IMR-90 (cell line): ENCODE results near the gene PLCB4. TPM values are rescaled to one million over a fixed set of nuclear protein-coding genes. Genes with fewer than 3 reads are reported as not detected.

Source experiments
- ATAC-seq: fragments of 200-7000 bp; cut with Tn5 transposase; 2 replicates; pipeline ENCODE4 v1.9.1; 2020; ENCODE audit warnings: low read depth, mild to moderate bottlenecking, moderate library complexity
- BruUV-seq: library from RNA; stranded (reverse); fragments of 400-500 nt; replicated peaks from 2 replicates; lab custom pipeline; 2021; lab: Mats Ljungman, UMichigan
- CTCF ChIA-PET: fragments of 300-600 bp; formaldehyde crosslinking; extraction: SDS; loops from one replicate; lab custom pipeline; 2021; ENCODE audit warnings: antibody characterized with exemption; lab: Yijun Ruan, JAX
- POLR2A ChIA-PET: fragments of 300-600 bp; sonication (Branson Sonifier 250); formaldehyde crosslinking; loops from one replicate; lab custom pipeline; 2022; ENCODE audit warnings: antibody characterized with exemption; ENCODE audit not compliant: unreplicated experiment; lab: Charles Lee
- DNase-seq: peaks from one replicate; pipeline ENCODE4 v3.0.0; 2013
- H2AFZ ChIP-seq: replicated peaks from 2 replicates; pipeline ENCODE3; 2013; ENCODE audit warnings: low read length, mild to moderate bottlenecking; ENCODE audit not compliant: poor library complexity
- H2AK5ac ChIP-seq: 2 replicates; pipeline ENCODE4 v1.6.1; 2013; ENCODE audit warnings: low read depth, low read length, inconsistent platforms
- H2AK9ac ChIP-seq: replicated peaks from 2 replicates; pipeline ENCODE3; 2013; ENCODE audit warnings: mild to moderate bottlenecking, low read depth, low read length, moderate library complexity; ENCODE audit not compliant: poor library complexity
- H2BK120ac ChIP-seq: 2 replicates; pipeline ENCODE4 v1.6.1; 2013; ENCODE audit warnings: low read depth, low read length, inconsistent platforms
- H2BK15ac ChIP-seq: 3 replicates; pipeline ENCODE4 v1.6.1; 2013; ENCODE audit warnings: low read depth, low read length, inconsistent platforms
- H2BK20ac ChIP-seq: 2 replicates; pipeline ENCODE4 v1.6.1; 2013; ENCODE audit warnings: low read depth, mild to moderate bottlenecking, inconsistent platforms, low read length, moderate library complexity
- H2BK5ac ChIP-seq: 2 replicates; pipeline ENCODE4 v1.6.1; 2013; ENCODE audit warnings: mild to moderate bottlenecking, low read depth, low read length, inconsistent platforms; ENCODE audit not compliant: poor library complexity, severe bottlenecking
- H3K14ac ChIP-seq: replicated peaks from 2 replicates; pipeline ENCODE4 v1.6.1; 2013; ENCODE audit warnings: low read depth, low read length, inconsistent platforms
- H3K18ac ChIP-seq: 2 replicates; pipeline ENCODE4 v1.6.1; 2013; ENCODE audit warnings: low read depth, low read length, control low read depth
- H3K23ac ChIP-seq: 2 replicates; pipeline ENCODE4 v1.6.1; 2013; ENCODE audit warnings: low read depth, low read length, inconsistent platforms
- H3K27ac ChIP-seq: 2 replicates; pipeline ENCODE4 v1.5.1; 2013; ENCODE audit warnings: mild to moderate bottlenecking, control low read depth, low read length; ENCODE audit not compliant: insufficient read depth
- H3K27me3 ChIP-seq: 2 replicates; pipeline ENCODE4 v1.6.1; 2013; ENCODE audit warnings: low read length; ENCODE audit not compliant: control insufficient read depth, insufficient read depth
- H3K36me3 ChIP-seq: 2 replicates; pipeline ENCODE4 v1.6.1; 2013; ENCODE audit warnings: low read length, mixed read lengths; ENCODE audit not compliant: control insufficient read depth, insufficient read depth
- H3K4ac ChIP-seq: 2 replicates; pipeline ENCODE4 v1.6.1; 2013; ENCODE audit warnings: low read depth, low read length, inconsistent platforms
- H3K4me1 ChIP-seq: 2 replicates; pipeline ENCODE4 v1.6.1; 2013; ENCODE audit warnings: low read length, mixed read lengths; ENCODE audit not compliant: control insufficient read depth, insufficient read depth
- H3K4me2 ChIP-seq: 2 replicates; pipeline ENCODE4 v1.6.1; 2013; ENCODE audit warnings: low read depth, mild to moderate bottlenecking, control low read depth, low read length, moderate library complexity
- H3K4me3 ChIP-seq: 2 replicates; pipeline ENCODE4 v1.5.1; 2013; ENCODE audit warnings: low read depth, mild to moderate bottlenecking, control low read depth, low read length, moderate library complexity; ENCODE audit not compliant: insufficient read depth
- H3K56ac ChIP-seq: 2 replicates; pipeline ENCODE4 v1.6.1; 2013; ENCODE audit warnings: low read length, inconsistent platforms; ENCODE audit not compliant: insufficient read depth; ENCODE audit errors: extremely low read depth
- H3K79me1 ChIP-seq, 2 experiments: 2 replicates each; pipeline ENCODE4 v1.6.1; 2013; ENCODE audit warnings: low read length in 2 of 2, inconsistent platforms in 1 of 2, low read depth in 1 of 2
- H3K9ac ChIP-seq: 2 replicates; pipeline ENCODE4 v1.6.1; 2013; ENCODE audit warnings: low read depth, low read length, control low read depth
- H3K9me1 ChIP-seq: 2 replicates; pipeline ENCODE4 v1.6.1; 2013; ENCODE audit warnings: low read length, inconsistent platforms; ENCODE audit not compliant: insufficient read depth
- H3K9me3 ChIP-seq: 2 replicates; pipeline ENCODE4 v1.6.1; 2013; ENCODE audit warnings: low read length; ENCODE audit not compliant: control insufficient read depth, insufficient read depth
- H4K20me1 ChIP-seq: 2 replicates; pipeline ENCODE4 v1.6.1; 2013; ENCODE audit warnings: low read length, inconsistent platforms; ENCODE audit not compliant: insufficient read depth
- H4K5ac ChIP-seq: 2 replicates; pipeline ENCODE4 v1.6.1; 2013; ENCODE audit warnings: mild to moderate bottlenecking, low read depth, low read length, control low read depth
- H4K8ac ChIP-seq, 2 experiments: 2 replicates each; pipeline ENCODE4 v1.6.1; 2013; ENCODE audit warnings: low read depth in 2 of 2, low read length in 2 of 2, control low read depth in 1 of 2, inconsistent platforms in 1 of 2
- H4K91ac ChIP-seq: 2 replicates; pipeline ENCODE4 v1.6.1; 2013; ENCODE audit warnings: low read depth, low read length, inconsistent platforms; ENCODE audit not compliant: insufficient read depth
- BHLHE40 ChIP-seq: fragments of 150-350 bp; IDR thresholded peaks from 2 replicates; pipeline ENCODE4 v1.6.1; 2016; ENCODE audit warnings: mild to moderate bottlenecking, low read depth, low read length
- CEBPB ChIP-seq: IDR thresholded peaks from 2 replicates; pipeline ENCODE4 v1.6.1; 2012; ENCODE audit warnings: low read depth, low read length, improper control_type of control experiment
- CHD1 ChIP-seq: IDR thresholded peaks from 2 replicates; pipeline ENCODE4 v1.6.1; 2012; ENCODE audit warnings: low read depth, low read length, improper control_type of control experiment
- MAFK ChIP-seq: IDR thresholded peaks from 2 replicates; pipeline ENCODE4 v1.6.1; 2012; ENCODE audit warnings: low read depth, low read length, improper control_type of control experiment
- MAZ ChIP-seq: IDR thresholded peaks from 2 replicates; pipeline ENCODE4 v1.6.1; 2012; ENCODE audit warnings: low read depth, mild to moderate bottlenecking, low read length, improper control_type of control experiment, moderate library complexity, borderline replicate concordance
- MXI1 ChIP-seq: IDR thresholded peaks from 2 replicates; pipeline ENCODE4 v1.6.1; 2012; ENCODE audit warnings: low read depth, mild to moderate bottlenecking, low read length, moderate library complexity, borderline replicate concordance
- NFE2L2 ChIP-seq: fragments of 150-350 bp; IDR thresholded peaks from 2 replicates; pipeline ENCODE4 v1.6.1; 2016; ENCODE audit warnings: low read depth, mild to moderate bottlenecking, low read length
- RAD21 ChIP-seq: IDR thresholded peaks from 2 replicates; pipeline ENCODE4 v1.6.1; 2012; ENCODE audit warnings: low read length, improper control_type of control experiment
- RCOR1 ChIP-seq: IDR thresholded peaks from 2 replicates; pipeline ENCODE4 v1.6.1; 2012; ENCODE audit warnings: mild to moderate bottlenecking, low read length, improper control_type of control experiment; ENCODE audit not compliant: insufficient replicate concordance
- RFX5 ChIP-seq: IDR thresholded peaks from 2 replicates; pipeline ENCODE4 v1.8.0; 2012; ENCODE audit warnings: low read depth, mild to moderate bottlenecking, low read length, moderate library complexity
- USF2 ChIP-seq: fragments of 150-350 bp; IDR thresholded peaks from 2 replicates; pipeline ENCODE4 v1.6.1; 2017; ENCODE audit warnings: mild to moderate bottlenecking, antibody characterized with exemption, low read length, low read depth
- WGBS, 2 experiments: methylation state at CpG; one replicate each; pipeline versions ENCODE4 v1.1.5 to v1.1.7; 2013; ENCODE audit warnings: missing lambda C conversion rate in 2 of 2; ENCODE audit not compliant: insufficient read length in 1 of 2; ENCODE audit errors: extremely low coverage in 2 of 2; 5-methylcytosine and 5-hydroxymethylcytosine counted together
- dilution Hi-C: fragments of 300-500 bp; cut with HindIII; formaldehyde crosslinking; loops from one replicate; pipeline ENCODE4 v1.14.3; 2018; ENCODE audit warnings: low sequenced_read_pairs; ENCODE audit not compliant: unreplicated experiment
- in situ Hi-C: fragments of 300-500 bp; cut with MboI; formaldehyde crosslinking; loops from 3 replicates; pipeline ENCODE4 v1.14.3; 2019; ENCODE audit warnings: low sequenced_read_pairs, inconsistent platforms, mixed read lengths
- intact Hi-C: fragments of 100-400 bp; cut with micrococcal nuclease; formaldehyde crosslinking; loops from 2 replicates; pipeline ENCODE4 v1.10.0; 2022
- polyA plus RNA-seq, 3 experiments: library from polyadenylated mRNA; depleted of rRNA; stranded (reverse); fragments of >200 nt; gene quantifications; 2 replicates each; pipeline ENCODE4 v1.2.3, GENCODE V29; 2012; ENCODE audit warnings: low replicate concordance in 1 of 3
- total RNA-seq: library from RNA; depleted of rRNA; stranded (reverse); fragments of >200 nt; gene quantifications from 2 replicates; pipeline ENCODE4 v1.2.3, GENCODE V29; 2012

Gene PLCB4
- total and polyA plus RNA-seq, 2 of the 4 experiments (the other 2 are of a cell fraction), result 12.5 to 24.0 TPM

GRCh38 chr20:9514072-9514460, 445.2 kb downstream of the PLCB4 start:
- BruUV-seq, result no TSS peak
- Histone ChIP-seq H3K4ac (no peak overlapping the region), H3K23ac (no peak overlapping the region), H3K14ac (no peak overlapping the region), H2BK20ac (no peak overlapping the region), H3K9ac (no peak overlapping the region), H3K4me1 (no peaks in the 10 kb centered on the region; the same call in 1 of the 2 replicates), H4K91ac (no peak overlapping the region), H3K9me1 (no peaks in the 10 kb centered on the region), H2AK9ac (no peak overlapping the region), H3K4me2 (no peak overlapping the region), H3K27me3 (peaks cover 65% of the 10 kb centered on the region), H2BK5ac (no peak overlapping the region), H2BK120ac (no peak overlapping the region), H2AK5ac (no peak overlapping the region), H3K56ac (no peak overlapping the region), H3K79me1 (no peaks in the 10 kb centered on the region), H4K8ac (no peak overlapping the region), H3K18ac (no peak overlapping the region), H4K20me1 (no peaks in the 10 kb centered on the region), H4K5ac (no peak overlapping the region), H3K4me3 (no peak overlapping the region), H3K27ac (no peak overlapping the region), H3K9me3 (peaks cover 3% of the 10 kb centered on the region; the same call in 1 of the 2 replicates), H2BK15ac (no peak overlapping the region), H2AFZ (no peak overlapping the region), H3K36me3 (no peaks in the 10 kb centered on the region)
- ATAC-seq (no peak), DNase-seq (no peak)
- WGBS, 2 experiments, result no CpG with 5 or more reads among the region's 9 CpGs
- ChIA-PET CTCF (interaction anchor here (1.1 kb wide), 1 partner anchor 11 kb away, joined by 3 read pairs; no protein-coding TSS in a partner anchor), POLR2A (no interaction called here)
- TF ChIP-seq NFE2L2, result no peak
- TF ChIP-seq MAFK, result no peak
- no peak for TF ChIP-seq MXI1
- no peak for TF ChIP-seq CHD1
- no peak for TF ChIP-seq MAZ
- TF ChIP-seq RFX5, result no peak
- no peak for TF ChIP-seq RAD21
- no peak for TF ChIP-seq USF2
- no peak for TF ChIP-seq BHLHE40
- no peak for TF ChIP-seq RCOR1
- TF ChIP-seq CEBPB, result no peak
- intact Hi-C loops, result no loop called here
- dilution Hi-C loops, result no loop called here
- in situ Hi-C loops, result no loop called here
